Keratinocyte (primary cell): ENCODE results near the gene NAPG. TPM values are rescaled to one million over a fixed set of nuclear protein-coding genes. Genes with fewer than 3 reads are reported as not detected.

Experiments
- DNase-seq: peaks from one replicate; pipeline ENCODE4 v3.0.0-alpha.2; 2011; ENCODE audit warnings: low read depth, missing footprints, low spot score
- FAIRE-seq: peaks from 2 replicates; lab custom pipeline; 2011; peaks lifted over from hg19 to GRCh38; lab: Jason Lieb, UNC
- H2AFZ ChIP-seq: 2 replicates; pipeline ENCODE4 v1.6.0; 2012; ENCODE audit warnings: low read length, control low read depth, inconsistent platforms; ENCODE audit not compliant: control insufficient read depth
- H3K27ac ChIP-seq: 2 replicates; pipeline ENCODE4 v1.5.1; 2011; ENCODE audit warnings: low read length; ENCODE audit not compliant: control insufficient read depth, insufficient read depth
- H3K27me3 ChIP-seq: 3 replicates; pipeline ENCODE4 v1.6.0; 2011; ENCODE audit warnings: low read length; ENCODE audit not compliant: control insufficient read depth, insufficient read depth; ENCODE audit errors: extremely low read depth
- H3K36me3 ChIP-seq, 2 experiments: 2 replicates in 1 of 2; 3 replicates in 1 of 2; pipeline ENCODE4 v1.5.1; 2011; ENCODE audit warnings: low read length in 2 of 2, mild to moderate bottlenecking in 1 of 2; ENCODE audit not compliant: control insufficient read depth in 2 of 2, insufficient read depth in 2 of 2; ENCODE audit errors: extremely low read depth in 1 of 2
- H3K4me1 ChIP-seq: 3 replicates; pipeline ENCODE4 v1.5.1; 2011; ENCODE audit warnings: low read length; ENCODE audit not compliant: control insufficient read depth, insufficient read depth; ENCODE audit errors: extremely low read depth
- H3K4me2 ChIP-seq: 3 replicates; pipeline ENCODE4 v1.6.0; 2011; ENCODE audit warnings: low read depth, low read length; ENCODE audit not compliant: control insufficient read depth, insufficient read depth; ENCODE audit errors: extremely low read depth
- H3K4me3 ChIP-seq, 3 experiments: fragments of 200-600 bp in 1 of 3; sonication (generic) in 1 of 3; 2 replicates in 2 of 3; 3 replicates in 1 of 3; pipeline ENCODE4 v1.5.1; 2011 to 2016; ENCODE audit warnings: low read length in 3 of 3, mild to moderate bottlenecking in 3 of 3, control low read depth in 2 of 3, inconsistent platforms in 1 of 3, low read depth in 1 of 3, mixed read lengths in 1 of 3, mixed run types in 1 of 3, moderate library complexity in 1 of 3; ENCODE audit not compliant: control insufficient read depth in 2 of 3, insufficient read depth in 2 of 3; ENCODE audit errors: extremely low read depth in 1 of 3
- H3K79me2 ChIP-seq: 2 replicates; pipeline ENCODE4 v1.6.0; 2012; ENCODE audit warnings: low read length; ENCODE audit not compliant: control insufficient read depth, insufficient read depth
- H3K9ac ChIP-seq: 3 replicates; pipeline ENCODE4 v1.6.0; 2011; ENCODE audit warnings: low read length; ENCODE audit not compliant: control insufficient read depth, insufficient read depth; ENCODE audit errors: extremely low read depth
- H3K9me1 ChIP-seq: 3 replicates; pipeline ENCODE4 v1.6.0; 2011; ENCODE audit warnings: low read length; ENCODE audit not compliant: control insufficient read depth, insufficient read depth; ENCODE audit errors: extremely low read depth
- H3K9me3 ChIP-seq: 2 replicates; pipeline ENCODE4 v1.5.1; 2012; ENCODE audit warnings: low read depth, low read length; ENCODE audit not compliant: control insufficient read depth
- H4K20me1 ChIP-seq: 3 replicates; pipeline ENCODE4 v1.6.0; 2011; ENCODE audit warnings: low read length; ENCODE audit not compliant: control insufficient read depth, insufficient read depth; ENCODE audit errors: extremely low read depth
- CTCF ChIP-seq, 3 experiments: IDR thresholded peaks in 1 of 3; conservative IDR thresholded peaks in 1 of 3; optimal IDR thresholded peaks in 1 of 3; 2 replicates in 2 of 3; 3 replicates in 1 of 3; pipeline versions ENCODE3 to v1.5.1; 2011; ENCODE audit warnings: low read length in 3 of 3, mild to moderate bottlenecking in 3 of 3, moderate library complexity in 2 of 3, control low read depth in 1 of 3, inconsistent platforms in 1 of 3; ENCODE audit not compliant: insufficient read depth in 2 of 3; ENCODE audit errors: extremely low read depth in 1 of 3
- EZH2 ChIP-seq: IDR thresholded peaks from one replicate; pipeline ENCODE4 v1.6.1; 2012; ENCODE audit warnings: inconsistent platforms, mild to moderate bottlenecking, low read length, moderate library complexity
- dilution Hi-C: fragments of 300-500 bp; cut with MboI; formaldehyde crosslinking; loops from one replicate; pipeline ENCODE4 v1.7.0; 2020; ENCODE audit warnings: low sequenced_read_pairs; ENCODE audit not compliant: extremely low pct_ligation_motif_present
- polyA plus RNA-seq, 5 experiments: library from polyadenylated mRNA; depleted of rRNA in 3 of 5; stranded (reverse) in 3 of 5; stranded (forward) in 1 of 5; unstranded in 1 of 5; fragments of >200 nt; gene quantifications; 1 replicate in 1 of 5; 2 replicates in 3 of 5; 3 replicates in 1 of 5; pipeline versions ENCODE4 v1.2.1 to v1.2.3, GENCODE V29; 2011 to 2012; ENCODE audit warnings: missing spikeins in 2 of 5, low read depth in 1 of 5, low replicate concordance in 1 of 5

NAPG gene
- polyA plus RNA-seq, 1 donor (not counting 4 experiments of a cell fraction or from before 2014, with no cell fraction given) = 30.8 TPM

GRCh38 chr18:10516078-10516477, 9.7 kb upstream of the NAPG start:
- no peak for FAIRE-seq
- no peak overlapping the region for H3K4me3 ChIP-seq
- peaks cover 11% of the 10 kb centered on the region for H3K4me1 ChIP-seq
- H3K9me1 ChIP-seq = no peaks in the 10 kb centered on the region
- no peaks in the 10 kb centered on the region for H3K79me2 ChIP-seq
- no peaks in the 10 kb centered on the region for H3K27me3 ChIP-seq
- no peak overlapping the region for H3K27ac ChIP-seq
- no peak for TF ChIP-seq EZH2
- TF ChIP-seq CTCF (optimal IDR thresholded peaks at IDR 0.05 in 1 of 3, IDR thresholded peaks at IDR 0.05 in 1 of 3, conservative IDR thresholded peaks at IDR 0.05 in 1 of 3; ENCODE audit: extremely low read depth in 1 of 3, insufficient read depth in 2 of 3, low read length in 3 of 3) = no peak
- no peak overlapping the region for H2AFZ ChIP-seq
- H3K4me2 ChIP-seq = no peak overlapping the region
- dilution Hi-C loops = loop anchor here (10.0 kb wide), 1 partner anchor 521 kb away; no protein-coding TSS in a partner anchor
- no peaks in the 10 kb centered on the region for H3K9me3 ChIP-seq
- H3K9ac ChIP-seq = no peak overlapping the region
- DNase-seq = no peak
- no peaks in the 10 kb centered on the region for H4K20me1 ChIP-seq
- no peaks in the 10 kb centered on the region for H3K36me3 ChIP-seq

GRCh38 chr18:10518595-10519255, 7.1 kb upstream of the NAPG start:
- H3K4me3 ChIP-seq = no peak overlapping the region
- no peak overlapping the region for H2AFZ ChIP-seq
- no peaks in the 10 kb centered on the region for H4K20me1 ChIP-seq
- H3K9me1 ChIP-seq = no peaks in the 10 kb centered on the region
- dilution Hi-C loops = loop anchor here (10.0 kb wide), 1 partner anchor 524 kb away; no protein-coding TSS in a partner anchor
- H3K79me2 ChIP-seq = no peaks in the 10 kb centered on the region
- no peaks in the 10 kb centered on the region for H3K27me3 ChIP-seq
- TF ChIP-seq EZH2 = no peak
- peak in 1 of 3 experiments; percentile 44 for TF ChIP-seq CTCF (optimal IDR thresholded peaks at IDR 0.05 in 1 of 3, IDR thresholded peaks at IDR 0.05 in 1 of 3, conservative IDR thresholded peaks at IDR 0.05 in 1 of 3; ENCODE audit: extremely low read depth in 1 of 3, insufficient read depth in 2 of 3, low read length in 3 of 3)
- no peak for DNase-seq
- no peak overlapping the region for H3K4me2 ChIP-seq
- H3K36me3 ChIP-seq = no peaks in the 10 kb centered on the region
- FAIRE-seq = no peak
- H3K4me1 ChIP-seq = peaks cover 11% of the 10 kb centered on the region
- no peak overlapping the region for H3K9ac ChIP-seq
- H3K27ac ChIP-seq = no peak overlapping the region
- H3K9me3 ChIP-seq = no peaks in the 10 kb centered on the region
